NCI-H1694 treated with DMSO at 0.1 percent for 48 hours (cell line): ENCODE measurements around the gene ARHGEF16.

ENCODE experiments used
- DNase-seq: peaks from one replicate; lab custom pipeline; 2025; lab: John Stamatoyannopoulos, UW

ARHGEF16 gene

GRCh38 chr1:3422638-3423037 lies 31.8 kb upstream of the ARHGEF16 start:
- DNase-seq = no peak

DNA sequence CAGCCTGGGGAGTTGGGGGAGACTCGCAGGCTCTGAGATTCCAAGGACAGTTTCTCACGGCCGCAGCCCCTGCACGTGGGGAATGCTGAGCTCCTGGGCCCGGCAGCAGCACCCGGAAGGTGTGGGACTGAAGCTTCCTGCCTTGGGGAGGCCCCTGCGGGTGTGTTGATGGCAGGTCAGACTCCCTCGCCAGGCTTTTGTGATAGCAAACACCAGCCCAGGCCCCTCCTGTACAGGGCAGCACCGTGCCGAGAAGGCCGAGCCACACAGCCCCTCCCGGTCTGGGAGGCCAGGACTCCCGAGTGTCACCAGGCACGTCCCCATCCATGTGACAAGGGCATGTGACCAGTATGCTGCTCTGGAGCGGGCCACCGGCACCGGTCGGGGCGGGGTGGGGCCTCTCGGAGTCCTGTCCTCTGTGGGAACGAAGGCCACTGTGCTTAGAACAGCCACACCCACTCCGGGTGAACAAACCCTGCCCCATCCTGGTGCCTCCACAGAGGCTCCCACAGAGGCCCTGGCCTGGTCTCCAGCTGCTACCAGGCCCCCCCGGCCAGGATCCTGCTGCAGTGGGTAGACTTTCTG lies 31.1 kb upstream of the ARHGEF16 start:
- no peak for DNase-seq

DNA sequence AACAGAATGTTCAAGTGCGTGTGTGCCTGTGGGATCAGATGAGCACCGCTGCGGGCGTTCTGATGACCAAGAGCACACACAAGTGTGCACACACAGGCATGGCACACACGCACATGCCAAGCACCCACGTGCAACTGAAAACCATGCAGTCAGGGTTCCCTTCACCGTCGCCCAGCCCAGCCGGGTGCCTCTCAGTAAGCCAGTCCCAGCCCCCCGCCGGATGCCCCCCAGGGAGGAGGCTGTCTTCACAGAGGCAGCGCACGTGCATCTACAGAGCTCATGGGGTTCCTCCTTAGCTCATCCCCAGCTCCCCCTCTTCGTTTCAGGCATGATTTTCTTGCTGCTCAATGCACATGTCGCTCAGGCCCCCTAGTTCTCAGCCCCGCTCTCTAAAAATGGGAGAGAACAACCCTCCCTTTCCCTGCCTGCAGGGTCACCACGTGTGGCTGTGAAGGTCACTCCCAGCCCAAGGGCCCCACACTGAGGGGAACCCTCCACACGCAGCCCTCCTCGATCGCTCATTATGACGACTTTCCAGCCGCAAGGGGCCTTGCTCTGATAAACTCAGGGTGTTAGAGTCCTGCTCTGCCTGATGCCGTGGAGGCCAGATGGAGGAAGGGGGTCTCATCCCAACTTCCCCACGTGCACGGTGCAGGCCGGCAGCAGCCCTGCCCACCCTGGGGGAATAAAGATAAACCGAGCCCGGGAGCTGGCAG lies 30.4 kb upstream of the ARHGEF16 start:
- DNase-seq = no peak

DNA sequence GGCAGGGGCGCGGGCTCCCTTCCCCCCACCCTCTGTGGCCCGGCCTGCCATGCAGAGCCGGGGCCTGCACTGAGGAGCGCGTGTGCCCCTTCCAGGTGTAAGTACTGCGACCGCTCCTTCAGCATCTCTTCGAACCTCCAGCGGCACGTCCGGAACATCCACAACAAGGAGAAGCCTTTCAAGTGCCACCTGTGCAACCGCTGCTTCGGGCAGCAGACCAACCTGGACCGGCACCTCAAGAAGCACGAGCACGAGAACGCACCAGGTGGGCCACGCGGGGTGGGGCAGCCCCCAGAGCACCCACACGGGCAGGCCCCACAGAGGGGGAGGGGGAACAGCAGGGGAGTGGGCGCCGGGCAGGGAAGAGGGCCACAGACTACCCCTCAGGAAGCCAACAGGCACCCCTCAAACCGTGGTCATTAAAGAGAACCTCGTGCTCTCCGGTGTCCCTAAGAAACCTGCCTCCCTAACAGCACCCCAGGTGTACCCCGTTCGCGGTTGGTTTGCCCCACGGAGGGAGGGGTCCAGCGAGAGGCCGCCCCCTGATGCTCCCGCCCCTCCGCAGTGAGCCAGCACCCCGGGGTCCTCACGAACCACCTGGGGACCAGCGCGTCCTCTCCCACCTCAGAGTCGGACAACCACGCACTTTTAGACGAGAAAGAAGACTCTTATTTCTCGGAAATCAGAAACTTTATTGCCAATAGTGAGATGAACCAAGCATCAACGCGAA lies 28.8 kb upstream of the ARHGEF16 start:
- no peak for DNase-seq

- DNase-seq = no peak
These were observed 27.4 kb upstream of the ARHGEF16 start for GRCh38 chr1:3426956-3427535.

DNA sequence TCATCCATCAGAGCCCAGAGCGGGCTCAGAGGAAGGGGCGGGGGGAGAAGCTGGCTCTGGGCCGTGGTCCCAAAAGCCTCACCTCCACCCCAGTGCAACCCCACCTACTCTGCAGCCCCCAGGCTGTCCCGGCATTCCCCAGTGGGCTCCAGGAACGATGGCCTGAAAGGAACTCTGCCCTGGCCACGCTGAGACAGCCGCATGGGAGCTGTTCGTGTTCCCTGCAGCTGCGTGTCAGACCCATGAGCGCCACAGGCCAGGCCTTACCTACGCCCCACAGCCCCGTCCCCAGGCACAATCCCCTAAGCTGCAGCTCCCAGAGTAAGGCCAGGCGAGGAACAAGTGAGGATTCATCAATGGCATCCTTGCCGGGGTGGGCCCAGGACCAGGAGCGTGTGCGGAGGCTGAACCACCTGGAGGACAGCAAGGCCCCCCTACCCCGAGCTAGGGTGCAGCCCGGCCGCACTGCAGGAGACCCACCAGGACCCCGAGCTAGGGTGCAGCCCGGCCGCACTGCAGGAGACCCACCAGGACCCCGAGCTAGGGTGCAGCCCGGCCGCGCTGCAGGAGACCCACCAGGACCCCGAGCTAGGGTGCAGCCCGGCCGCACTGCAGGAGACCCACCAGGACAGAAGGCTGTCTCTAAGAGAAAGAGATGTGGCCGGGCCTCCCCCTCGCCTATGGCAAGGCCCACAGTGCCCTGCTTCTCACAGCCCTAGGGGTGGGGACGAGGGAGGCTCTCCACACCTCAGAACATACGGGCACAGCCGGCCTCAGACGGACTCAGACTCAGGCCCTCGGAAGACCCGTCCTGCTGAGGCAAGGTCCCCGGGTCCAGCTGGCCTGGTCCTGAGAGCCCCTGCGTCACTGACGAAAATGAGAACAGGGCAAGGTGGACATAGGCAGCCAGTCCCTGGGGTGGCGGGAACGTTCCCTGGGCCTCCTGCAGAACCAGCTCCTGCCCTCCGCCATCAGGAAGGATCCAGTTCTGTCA lies 26.5 kb upstream of the ARHGEF16 start:
- no peak for DNase-seq

- no peak for DNase-seq
These were observed 25.6 kb upstream of the ARHGEF16 start for GRCh38 chr1:3428899-3429298.

GRCh38 chr1:3429320-3429719 lies 25.1 kb upstream of the ARHGEF16 start:
- DNase-seq = no peak

DNA sequence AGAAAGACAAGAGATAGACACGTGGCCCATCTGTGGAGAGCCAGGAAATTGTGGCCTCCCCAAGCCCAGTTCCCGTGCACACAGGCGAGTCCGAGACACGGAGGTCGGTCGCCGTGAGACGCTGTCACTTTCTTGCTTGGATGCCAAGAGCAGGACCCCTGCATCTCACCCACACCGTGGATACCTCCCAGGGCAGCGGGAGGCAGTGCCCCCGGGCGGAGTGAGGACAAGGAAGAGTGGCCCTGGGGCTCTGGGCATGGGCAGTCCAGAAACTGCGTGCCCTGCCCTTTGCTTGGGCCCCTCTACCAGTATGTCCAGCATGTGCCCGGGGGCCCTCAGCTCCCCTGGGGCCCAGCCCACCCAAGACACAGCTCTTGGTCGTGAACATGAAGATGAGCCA lies 24.7 kb upstream of the ARHGEF16 start:
- DNase-seq = no peak

GRCh38 chr1:3430406-3430805 lies 24.1 kb upstream of the ARHGEF16 start:
- no peak for DNase-seq

DNA sequence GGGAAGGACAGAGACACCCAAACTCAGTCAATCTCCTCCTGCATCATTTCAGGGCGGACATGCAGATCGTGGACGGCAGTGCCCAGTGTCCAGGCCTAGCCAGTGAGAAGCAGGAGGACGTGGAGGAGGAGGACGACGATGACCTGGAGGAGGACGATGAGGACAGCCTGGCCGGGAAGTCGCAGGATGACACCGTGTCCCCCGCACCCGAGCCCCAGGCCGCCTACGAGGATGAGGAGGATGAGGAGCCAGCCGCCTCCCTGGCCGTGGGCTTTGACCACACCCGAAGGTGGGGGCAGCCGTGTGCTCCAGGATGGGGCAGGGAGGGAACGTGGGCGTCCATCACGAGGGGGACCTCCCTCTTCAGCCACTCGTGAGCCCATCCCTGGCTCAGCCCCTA lies 23.6 kb upstream of the ARHGEF16 start:
- DNase-seq = no peak

DNA sequence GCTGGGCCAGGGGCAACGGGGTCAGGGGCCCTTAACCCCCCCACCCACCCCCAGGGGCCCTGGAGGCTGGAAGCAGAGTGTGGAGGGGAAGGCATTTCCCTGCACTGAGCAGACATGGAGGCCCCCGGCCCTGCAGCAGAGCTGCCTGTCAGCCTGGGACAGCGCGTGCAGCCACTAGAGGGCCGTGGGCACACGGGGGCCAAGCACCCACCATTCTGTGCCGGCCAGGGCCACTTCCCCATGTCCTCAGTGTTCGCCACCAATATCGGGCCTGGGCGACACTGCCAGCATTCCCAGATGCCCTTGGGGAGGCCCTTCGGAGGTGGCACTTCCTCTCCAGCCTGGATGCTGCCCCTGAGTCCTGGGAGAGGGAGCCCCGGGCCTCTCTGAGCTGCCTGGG lies 23.2 kb upstream of the ARHGEF16 start:
- no peak for DNase-seq

DNA sequence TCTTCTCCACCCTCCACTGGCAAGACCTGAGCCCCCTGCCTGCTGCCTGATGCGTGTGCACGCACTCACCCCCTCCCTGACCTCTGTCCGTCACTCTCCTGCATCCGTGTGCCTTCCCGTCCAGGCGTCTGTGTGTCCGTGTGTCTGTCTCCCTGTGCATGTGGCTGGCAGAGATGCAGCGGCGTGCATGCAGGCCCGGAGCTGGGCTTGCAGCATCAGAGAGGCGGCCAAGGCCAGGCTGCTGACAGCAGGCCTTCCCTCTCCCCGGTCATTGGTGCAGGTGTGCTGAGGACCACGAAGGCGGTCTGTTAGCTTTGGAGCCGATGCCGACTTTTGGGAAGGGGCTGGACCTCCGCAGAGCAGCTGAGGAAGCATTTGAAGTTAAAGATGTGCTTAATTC lies 22.8 kb upstream of the ARHGEF16 start:
- DNase-seq = no peak

DNA sequence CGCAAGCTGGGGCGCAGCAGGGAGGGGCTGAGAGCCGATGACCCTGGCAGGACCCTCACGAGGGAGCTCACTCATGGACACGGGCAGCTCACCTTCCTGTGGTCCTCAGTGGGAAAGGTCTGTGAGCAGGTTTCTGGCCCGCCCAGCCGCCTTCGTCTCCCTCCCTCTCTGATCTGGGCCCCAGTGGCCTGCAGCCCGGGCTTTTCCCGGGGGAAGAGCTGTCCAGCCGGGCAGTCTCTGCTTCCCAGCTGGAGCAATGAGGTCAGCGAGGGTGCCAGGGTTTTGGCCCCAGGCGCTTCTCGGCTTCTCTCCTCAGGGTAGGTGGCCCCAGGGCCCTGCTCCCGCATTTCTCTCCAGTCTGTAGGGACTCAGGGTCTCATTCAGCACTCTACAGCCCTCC lies 22.2 kb upstream of the ARHGEF16 start:
- DNase-seq = no peak

DNA sequence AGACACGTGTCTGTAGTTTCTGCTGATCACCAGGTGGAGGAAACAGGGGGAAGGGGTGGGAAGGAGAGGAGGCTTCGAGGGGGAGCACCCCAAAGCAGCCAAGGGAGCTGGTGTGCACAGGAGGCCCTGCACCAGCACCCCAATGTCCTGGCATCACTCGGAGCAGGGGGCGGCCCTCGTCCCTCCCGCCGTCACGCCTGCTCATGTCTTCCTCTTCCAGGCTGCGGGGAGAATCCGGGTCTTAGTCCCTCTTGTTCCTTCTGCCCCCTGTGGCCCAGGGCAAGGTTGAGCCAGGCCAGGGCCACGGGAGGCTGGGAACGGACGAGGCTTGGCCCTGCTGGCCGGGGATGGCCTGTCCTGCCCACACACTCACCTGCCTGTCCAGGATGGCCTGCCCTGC lies 21.4 kb upstream of the ARHGEF16 start:
- no peak for DNase-seq

DNA sequence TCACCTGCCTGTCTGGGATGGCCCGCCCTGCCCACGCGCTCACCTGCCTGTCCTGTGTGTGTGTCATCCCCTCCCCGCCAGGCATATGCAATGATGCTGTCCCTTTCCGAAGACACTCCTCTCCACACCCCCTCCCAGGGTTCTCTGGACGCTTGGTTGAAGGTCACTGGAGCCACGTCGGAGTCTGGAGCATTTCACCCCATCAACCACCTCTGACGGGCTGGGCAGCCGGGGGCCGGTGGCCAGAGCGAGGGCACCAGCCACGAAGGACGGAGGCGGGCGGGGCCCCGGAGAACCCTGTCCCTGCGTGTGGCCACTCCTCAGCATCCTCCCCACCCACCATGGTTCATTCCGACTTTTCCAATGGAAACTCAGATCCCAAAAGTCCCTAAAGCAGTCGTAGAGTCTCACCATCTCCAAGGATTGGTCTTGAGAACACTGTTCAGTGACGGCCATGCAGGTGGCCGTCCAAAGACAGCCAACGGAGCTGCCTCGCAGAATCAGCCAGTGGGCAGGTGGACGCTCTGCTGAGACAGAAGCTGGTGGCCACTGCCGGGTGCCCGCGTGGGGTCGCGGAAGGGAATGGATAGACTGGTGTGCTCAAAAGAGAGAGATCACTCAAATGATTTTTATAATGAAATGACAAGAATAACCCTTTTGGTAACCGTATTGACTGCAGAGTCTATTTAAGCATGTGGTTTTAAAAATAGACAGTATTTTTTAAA lies 20.7 kb upstream of the ARHGEF16 start:
- no peak for DNase-seq

GRCh38 chr1:3434406-3435110 lies 19.9 kb upstream of the ARHGEF16 start:
- DNase-seq = no peak

DNA sequence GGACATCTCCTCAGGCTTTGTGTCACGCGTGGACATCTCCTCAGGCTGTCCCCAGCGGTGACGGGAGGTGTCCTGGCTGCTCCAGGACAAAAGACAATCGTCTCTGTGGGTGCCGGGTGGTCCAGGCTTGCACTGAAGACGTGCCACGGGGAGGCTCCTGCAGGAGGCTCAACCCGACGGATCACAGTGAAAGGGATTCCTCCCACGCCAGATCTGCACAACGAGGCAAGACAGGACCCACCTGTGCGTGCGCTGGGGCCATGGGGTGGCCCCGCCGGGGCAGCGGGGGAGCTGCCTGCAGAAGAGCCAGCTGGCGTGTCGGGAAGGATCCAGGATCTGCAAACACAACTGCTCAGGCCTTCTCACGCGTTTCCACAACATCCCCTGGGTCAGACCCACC lies 18.8 kb upstream of the ARHGEF16 start:
- DNase-seq = no peak

- no peak for DNase-seq
These were observed 18.0 kb upstream of the ARHGEF16 start for GRCh38 chr1:3436451-3436850.

- DNase-seq = no peak
These were observed 17.6 kb upstream of the ARHGEF16 start for GRCh38 chr1:3436901-3437300.
